Muscle layer of colon (tissue), 2 donors: ENCODE measurements around the gene OR52D1.

Experiments used
- H3K27ac ChIP-seq: one replicate; pipeline ENCODE4 v1.7.0; 2013; ENCODE audit warnings: low read depth, mild to moderate bottlenecking, low read length, moderate library complexity
- H3K27me3 ChIP-seq, 2 donors: one replicate each; pipeline ENCODE4 v1.7.0; 2013; ENCODE audit warnings: low read length in 2 of 2, mild to moderate bottlenecking in 2 of 2; ENCODE audit not compliant: insufficient read depth in 2 of 2, control insufficient read depth in 1 of 2
- H3K36me3 ChIP-seq: one replicate; pipeline ENCODE4 v1.7.0; 2013; ENCODE audit warnings: mild to moderate bottlenecking, low read length; ENCODE audit not compliant: insufficient read depth
- H3K4me1 ChIP-seq: one replicate; pipeline ENCODE4 v1.7.0; 2013; ENCODE audit warnings: mild to moderate bottlenecking, low read length; ENCODE audit not compliant: insufficient read depth
- H3K4me3 ChIP-seq, 2 donors: one replicate each; pipeline ENCODE4 v1.7.0; 2013; ENCODE audit warnings: low read length in 2 of 2, low read depth in 1 of 2, mild to moderate bottlenecking in 1 of 2, moderate library complexity in 1 of 2
- H3K9ac ChIP-seq: one replicate; pipeline ENCODE4 v1.7.0; 2013; ENCODE audit warnings: low read length
- H3K9me3 ChIP-seq: one replicate; pipeline ENCODE4 v1.7.0; 2013; ENCODE audit warnings: mild to moderate bottlenecking, low read length
- donor health status: abdominal sarcoma.
- donor health status: Adenocarcinoma of cecum.

The OR52D1 gene

DNA sequence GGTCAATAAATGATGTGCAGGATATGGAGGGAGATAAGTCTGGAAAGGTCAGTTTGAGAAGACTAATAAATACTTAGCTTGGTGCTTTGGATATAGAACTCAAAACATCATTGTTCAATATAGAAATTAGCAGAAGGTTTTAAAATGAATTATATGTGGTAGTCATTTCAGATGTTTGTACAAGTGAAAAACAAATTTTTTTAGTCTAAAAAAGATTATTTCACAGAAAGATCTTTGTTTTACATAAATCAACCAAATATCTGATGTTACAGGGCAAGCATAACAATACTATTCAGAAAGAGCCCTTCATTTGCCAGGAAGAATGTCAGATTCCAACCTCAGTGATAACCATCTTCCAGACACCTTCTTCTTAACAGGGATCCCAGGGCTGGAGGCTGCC, at the start of gene OR52D1:
Gene OR52D1, plus strand, starts transcription at position 301 of the 400 bp plus-strand sequence. Its CDS starts 22 bp downstream, at position 323.
- no peaks in the 10 kb centered on the region for H3K27me3 ChIP-seq
- H3K36me3 ChIP-seq, result no peaks in the 10 kb centered on the region
- H3K27ac ChIP-seq, result no peak within 1 kb of the TSS
- H3K4me3 ChIP-seq, result no peak within 1 kb of the TSS
- no peak within 1 kb of the TSS for H3K9ac ChIP-seq
- no peaks in the 10 kb centered on the region for H3K4me1 ChIP-seq
- H3K9me3 ChIP-seq, result no peaks in the 10 kb centered on the region

DNA sequence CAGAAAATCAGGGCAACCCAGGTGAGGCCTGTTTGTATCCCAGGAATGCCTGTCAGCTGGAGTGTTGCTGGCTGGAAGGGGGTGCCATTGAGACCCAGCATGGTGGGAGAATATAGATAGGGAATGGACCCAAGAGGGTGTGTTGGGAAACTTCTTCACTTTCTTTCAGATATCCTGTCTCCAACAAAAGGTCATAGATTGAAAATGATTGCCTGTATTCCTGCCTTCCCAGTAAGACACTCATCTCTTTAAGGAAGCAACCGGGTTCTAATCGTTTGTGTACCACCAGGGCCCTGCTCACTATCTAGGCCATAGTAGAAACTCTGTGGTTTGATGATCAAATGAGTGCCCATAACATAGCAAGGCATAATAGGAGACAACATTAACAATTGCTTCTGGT, 47.1 kb upstream of the OR52D1 start, which contains the start of gene OR51I1:
Gene OR51I1, minus strand, starts transcription at position 101 of the 400 bp plus-strand sequence. Its CDS starts 0 bp downstream, at position 101.
- H3K36me3 ChIP-seq, result no peaks in the 10 kb centered on the region
- H3K4me1 ChIP-seq, result no peaks in the 10 kb centered on the region
- no peak within 1 kb of the TSS for H3K9ac ChIP-seq
- no peaks in the 10 kb centered on the region for H3K27me3 ChIP-seq
- no peak within 1 kb of the TSS for H3K4me3 ChIP-seq
- no peak within 1 kb of the TSS for H3K27ac ChIP-seq
- H3K9me3 ChIP-seq, result no peaks in the 10 kb centered on the region

DNA sequence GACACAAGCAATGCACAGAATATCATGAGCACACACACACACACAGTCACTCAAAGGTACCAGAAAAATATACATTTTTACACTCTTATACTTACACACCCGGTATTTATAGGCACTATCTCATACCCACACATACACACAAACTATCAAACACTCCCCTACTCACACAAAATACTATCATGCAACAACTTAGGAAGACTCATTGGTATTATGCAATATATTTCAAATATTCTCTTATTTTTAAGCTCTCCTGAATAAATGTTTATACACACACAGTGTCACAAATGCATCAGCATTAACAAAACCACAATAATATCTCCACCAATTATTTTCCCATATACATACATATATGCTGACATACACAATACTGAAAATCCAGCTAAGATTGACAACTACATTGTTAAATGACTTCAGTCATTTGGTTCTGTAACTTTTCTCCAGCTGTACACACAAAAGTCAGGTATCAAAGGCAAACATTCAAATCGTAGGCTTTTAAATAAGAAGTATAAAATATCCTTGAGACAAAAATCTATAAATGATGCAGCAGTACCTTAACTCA, 44.6 kb upstream of the OR52D1 start:
- H3K27me3 ChIP-seq, result no peaks in the 10 kb centered on the region
- H3K27ac ChIP-seq, result no peak overlapping the region
- no peak overlapping the region for H3K9ac ChIP-seq
- no peaks in the 10 kb centered on the region for H3K36me3 ChIP-seq
- H3K9me3 ChIP-seq, result no peaks in the 10 kb centered on the region
- no peaks in the 10 kb centered on the region for H3K4me1 ChIP-seq
- H3K4me3 ChIP-seq, result no peak overlapping the region

DNA sequence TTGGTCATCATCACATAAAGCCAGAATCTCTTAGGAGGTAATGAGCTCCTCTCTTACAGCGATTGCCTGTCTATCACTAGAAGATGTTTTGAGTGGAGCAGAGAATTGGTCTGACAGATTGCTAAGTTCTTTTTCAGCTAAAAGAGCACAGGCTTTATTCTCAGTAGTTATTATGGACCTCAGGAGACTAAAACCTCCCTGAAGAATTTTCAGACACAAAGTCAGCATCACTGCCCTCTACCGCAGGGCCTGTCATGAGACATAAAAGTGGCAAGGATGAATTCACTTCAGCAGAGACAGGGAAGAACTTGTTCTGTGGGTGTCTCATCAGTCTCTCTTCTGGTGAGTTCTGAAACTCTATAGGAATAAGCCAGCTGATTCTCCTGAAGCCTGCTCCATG, 39.5 kb upstream of the OR52D1 start, which contains the start of gene OR51I2:
Gene OR51I2, plus strand, starts transcription at position 301 of the 400 bp plus-strand sequence. CDS start 4,166 bp downstream, outside the sequence.
- no peak within 1 kb of the TSS for H3K27ac ChIP-seq
- no peaks in the 10 kb centered on the region for H3K27me3 ChIP-seq
- no peaks in the 10 kb centered on the region for H3K9me3 ChIP-seq
- no peaks in the 10 kb centered on the region for H3K36me3 ChIP-seq
- no peaks in the 10 kb centered on the region for H3K4me1 ChIP-seq
- no peak within 1 kb of the TSS for H3K4me3 ChIP-seq
- no peak within 1 kb of the TSS for H3K9ac ChIP-seq

DNA sequence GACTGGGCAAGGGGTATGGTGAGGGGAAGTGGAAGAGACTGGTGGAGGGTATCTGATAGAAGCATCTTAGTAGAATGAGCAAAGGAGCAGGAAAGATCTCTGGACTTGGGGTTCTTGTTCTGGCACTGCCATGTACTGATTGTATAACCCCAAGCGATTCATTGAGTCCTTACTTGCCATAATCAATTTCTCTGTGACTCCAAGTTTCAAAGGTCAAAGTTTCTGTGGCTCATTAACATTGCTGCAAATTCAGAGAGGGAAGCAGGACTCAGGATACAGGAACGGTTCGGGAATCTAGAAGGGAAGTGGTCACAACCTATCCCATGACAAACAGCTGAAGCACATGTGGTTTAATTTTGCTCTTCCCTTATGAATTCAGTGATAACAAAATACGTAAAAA, 39.1 kb upstream of the OR52D1 start:
- H3K27ac ChIP-seq, result no peak overlapping the region
- H3K27me3 ChIP-seq, result no peaks in the 10 kb centered on the region
- H3K9me3 ChIP-seq, result no peaks in the 10 kb centered on the region
- no peaks in the 10 kb centered on the region for H3K4me1 ChIP-seq
- H3K4me3 ChIP-seq, result no peak overlapping the region
- no peaks in the 10 kb centered on the region for H3K36me3 ChIP-seq
- no peak overlapping the region for H3K9ac ChIP-seq

DNA sequence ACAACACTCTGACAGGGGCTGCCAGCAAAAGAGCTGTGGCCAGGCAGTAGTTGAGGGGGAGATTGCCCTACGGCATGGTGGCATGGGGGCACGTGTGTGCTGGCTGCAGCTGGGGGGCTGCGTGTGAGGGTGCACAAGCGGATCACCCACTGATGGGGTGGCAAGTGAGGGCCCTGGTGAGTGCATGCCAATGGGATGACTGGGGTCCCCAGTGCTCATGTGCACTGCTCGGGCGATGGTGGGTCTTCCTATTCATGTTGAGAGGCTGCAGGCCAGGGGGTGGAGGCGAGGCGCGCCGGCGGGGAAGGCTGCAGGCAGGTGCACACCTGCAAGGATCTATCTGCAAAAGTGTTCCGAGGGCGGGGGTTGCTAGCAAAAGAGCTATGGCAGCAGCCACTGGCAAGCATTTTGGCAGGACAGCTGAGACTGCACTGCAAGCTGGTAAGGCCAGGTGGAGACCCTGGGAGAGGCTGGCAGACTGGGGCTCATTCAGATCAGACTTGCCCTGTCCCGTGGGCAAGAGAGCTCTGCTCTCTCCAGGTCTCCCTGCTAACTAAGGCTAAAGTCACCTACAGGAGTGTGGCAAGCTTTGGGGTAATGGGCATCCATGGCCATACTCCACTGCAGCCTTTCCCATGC, 27.4 kb upstream of the OR52D1 start:
- Histone ChIP-seq H3K9ac (no peak overlapping the region), H3K36me3 (no peaks in the 10 kb centered on the region)

DNA sequence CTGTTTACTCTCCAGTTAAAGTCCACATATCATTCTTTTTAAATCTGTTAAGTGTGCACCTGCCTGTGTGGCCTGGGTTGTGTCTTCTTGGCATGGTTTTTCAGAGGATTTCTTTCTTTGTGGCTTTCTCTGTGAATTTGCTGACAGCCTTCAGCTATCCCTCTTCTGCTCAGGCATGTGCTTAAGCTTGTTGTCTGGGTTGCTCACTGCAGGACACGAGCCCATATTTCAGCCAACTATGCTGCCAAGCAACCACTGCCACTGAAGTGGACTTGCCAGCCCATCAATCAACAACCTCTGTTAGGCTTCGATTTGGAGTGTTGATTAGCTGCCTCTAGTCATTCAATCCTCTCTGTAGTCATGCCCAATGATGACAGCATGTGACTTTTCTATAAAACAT, 21.0 kb upstream of the OR52D1 start:
- Histone ChIP-seq H3K4me1 (no peaks in the 10 kb centered on the region), H3K9me3 (no peaks in the 10 kb centered on the region), H3K27me3 (no peaks in the 10 kb centered on the region), H3K27ac (no peak overlapping the region), H3K9ac (no peak overlapping the region), H3K4me3 (no peak overlapping the region), H3K36me3 (no peaks in the 10 kb centered on the region)

More for the DNA sequence above, 27.4 kb upstream of the OR52D1 start:
- H3K4me1 ChIP-seq, result no peaks in the 10 kb centered on the region
- H3K4me3 ChIP-seq, result no peak overlapping the region
- no peak overlapping the region for H3K27ac ChIP-seq
- no peaks in the 10 kb centered on the region for H3K27me3 ChIP-seq
- no peaks in the 10 kb centered on the region for H3K9me3 ChIP-seq

DNA sequence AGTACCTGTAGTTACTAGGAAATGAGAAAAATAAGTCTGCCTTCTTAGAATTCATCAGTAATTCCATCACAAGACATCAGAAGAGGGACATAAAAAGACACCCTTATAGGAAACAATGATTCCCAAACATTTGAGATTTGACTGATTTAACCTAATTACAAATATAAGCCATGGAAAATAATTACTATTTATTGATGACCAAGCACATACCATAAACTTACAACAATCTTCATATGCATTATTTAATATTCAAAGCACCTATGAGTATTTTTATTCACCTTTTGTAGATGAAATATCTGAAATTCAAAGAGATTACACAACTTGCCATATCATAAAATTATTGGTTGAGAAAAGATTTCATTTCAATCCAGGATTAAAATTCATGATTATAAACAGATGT, 14.6 kb upstream of the OR52D1 start:
- Histone ChIP-seq H3K27me3 (no peaks in the 10 kb centered on the region), H3K27ac (no peak overlapping the region), H3K9ac (no peak overlapping the region), H3K4me1 (no peaks in the 10 kb centered on the region), H3K4me3 (no peak overlapping the region), H3K9me3 (no peaks in the 10 kb centered on the region), H3K36me3 (no peaks in the 10 kb centered on the region)

DNA sequence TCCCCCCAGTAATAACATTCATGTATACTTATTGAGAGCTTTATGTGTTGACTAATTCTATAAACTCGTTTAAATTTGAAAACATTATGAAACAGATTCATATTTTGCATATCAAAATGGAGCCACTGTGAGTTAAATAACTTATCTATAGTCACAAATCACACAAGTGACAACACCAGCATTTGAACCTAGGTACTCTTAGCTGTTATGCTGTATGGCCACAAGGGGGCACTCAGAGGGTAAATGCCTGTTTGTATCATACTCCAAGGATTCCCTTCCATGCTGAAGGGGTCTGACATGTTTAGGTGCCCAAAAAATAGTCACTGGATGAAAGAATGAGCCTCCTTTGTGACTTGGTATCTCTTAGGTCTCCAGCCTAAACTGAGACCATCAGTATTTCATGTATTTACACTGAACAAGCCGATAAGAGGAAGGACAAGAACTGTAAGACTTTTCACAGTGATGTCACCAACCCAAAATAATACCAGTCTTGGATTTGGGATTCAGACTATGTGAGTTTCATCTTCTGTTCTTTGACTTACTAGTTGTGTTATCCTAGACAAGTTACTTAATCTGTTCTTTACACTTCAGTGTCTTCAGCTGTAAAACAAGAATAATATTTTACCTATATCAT, 12.2 kb upstream of the OR52D1 start:
- H3K27ac ChIP-seq, result no peak overlapping the region
- no peak overlapping the region for H3K9ac ChIP-seq
- H3K27me3 ChIP-seq, result no peaks in the 10 kb centered on the region
- no peaks in the 10 kb centered on the region for H3K9me3 ChIP-seq
- no peaks in the 10 kb centered on the region for H3K36me3 ChIP-seq
- no peaks in the 10 kb centered on the region for H3K4me1 ChIP-seq
- H3K4me3 ChIP-seq, result no peak overlapping the region

DNA sequence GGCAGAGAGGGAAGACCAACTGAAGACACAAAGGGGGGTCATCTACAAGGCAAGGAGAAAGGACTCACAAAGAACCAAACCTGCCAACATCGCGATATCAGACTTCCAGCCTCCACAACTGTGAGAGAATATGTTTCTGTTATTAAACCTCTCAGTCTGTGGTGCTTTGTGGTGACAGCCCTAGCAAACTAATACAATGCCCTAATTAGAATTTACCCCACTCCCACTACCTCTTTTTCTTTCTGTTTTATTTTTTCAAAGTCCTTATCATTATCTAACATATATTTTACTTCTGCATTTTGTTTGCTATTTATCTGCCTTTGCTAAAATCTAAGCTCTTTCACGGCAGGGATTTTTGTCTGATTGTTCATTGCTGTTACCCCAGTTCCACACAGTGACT, 2.5 kb upstream of the OR52D1 start:
- Histone ChIP-seq H3K36me3 (no peaks in the 10 kb centered on the region), H3K27me3 (no peaks in the 10 kb centered on the region), H3K27ac (no peak overlapping the region), H3K4me3 (no peak overlapping the region), H3K4me1 (no peaks in the 10 kb centered on the region), H3K9ac (no peak overlapping the region), H3K9me3 (no peaks in the 10 kb centered on the region)

DNA sequence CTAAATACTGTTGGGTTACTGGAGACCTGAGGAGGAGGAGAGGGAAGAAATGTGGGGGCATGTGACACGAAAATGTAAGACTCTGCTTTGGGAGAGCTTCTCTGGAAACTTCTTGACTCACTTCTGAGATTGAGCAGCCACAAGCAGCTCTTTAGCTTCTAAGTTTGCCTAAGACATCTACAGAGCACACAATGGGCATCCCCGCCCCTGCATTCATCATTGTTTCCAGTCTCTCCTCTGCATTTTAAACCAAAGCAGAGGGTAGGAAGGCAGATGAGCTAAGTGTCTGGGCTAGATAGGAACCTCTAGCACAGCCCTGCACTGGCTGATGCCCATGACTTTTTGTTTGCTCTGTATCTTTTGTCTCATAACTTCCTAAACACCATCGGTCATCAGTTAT, 2.1 kb upstream of the OR52D1 start:
- H3K9ac ChIP-seq, result no peak overlapping the region
- H3K4me1 ChIP-seq, result no peaks in the 10 kb centered on the region
- no peaks in the 10 kb centered on the region for H3K36me3 ChIP-seq
- no peak overlapping the region for H3K27ac ChIP-seq
- H3K27me3 ChIP-seq, result no peaks in the 10 kb centered on the region
- H3K4me3 ChIP-seq, result no peak overlapping the region
- no peaks in the 10 kb centered on the region for H3K9me3 ChIP-seq
